Cerebellar nuclear complex (tissue), 1 donor: ENCODE data around the gene NCLN.
"Not testable (repeated sequence)": the region's sequence is repeated elsewhere in the genome, so short reads cannot be mapped to it uniquely, and the experiment has no call there.

Experiments
- DNase-seq, 2 experiments: peaks; one replicate each; lab custom pipeline; 2025; lab: John Stamatoyannopoulos, UW

Gene NCLN, protein sequence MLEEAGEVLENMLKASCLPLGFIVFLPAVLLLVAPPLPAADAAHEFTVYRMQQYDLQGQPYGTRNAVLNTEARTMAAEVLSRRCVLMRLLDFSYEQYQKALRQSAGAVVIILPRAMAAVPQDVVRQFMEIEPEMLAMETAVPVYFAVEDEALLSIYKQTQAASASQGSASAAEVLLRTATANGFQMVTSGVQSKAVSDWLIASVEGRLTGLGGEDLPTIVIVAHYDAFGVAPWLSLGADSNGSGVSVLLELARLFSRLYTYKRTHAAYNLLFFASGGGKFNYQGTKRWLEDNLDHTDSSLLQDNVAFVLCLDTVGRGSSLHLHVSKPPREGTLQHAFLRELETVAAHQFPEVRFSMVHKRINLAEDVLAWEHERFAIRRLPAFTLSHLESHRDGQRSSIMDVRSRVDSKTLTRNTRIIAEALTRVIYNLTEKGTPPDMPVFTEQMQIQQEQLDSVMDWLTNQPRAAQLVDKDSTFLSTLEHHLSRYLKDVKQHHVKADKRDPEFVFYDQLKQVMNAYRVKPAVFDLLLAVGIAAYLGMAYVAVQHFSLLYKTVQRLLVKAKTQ

DNA sequence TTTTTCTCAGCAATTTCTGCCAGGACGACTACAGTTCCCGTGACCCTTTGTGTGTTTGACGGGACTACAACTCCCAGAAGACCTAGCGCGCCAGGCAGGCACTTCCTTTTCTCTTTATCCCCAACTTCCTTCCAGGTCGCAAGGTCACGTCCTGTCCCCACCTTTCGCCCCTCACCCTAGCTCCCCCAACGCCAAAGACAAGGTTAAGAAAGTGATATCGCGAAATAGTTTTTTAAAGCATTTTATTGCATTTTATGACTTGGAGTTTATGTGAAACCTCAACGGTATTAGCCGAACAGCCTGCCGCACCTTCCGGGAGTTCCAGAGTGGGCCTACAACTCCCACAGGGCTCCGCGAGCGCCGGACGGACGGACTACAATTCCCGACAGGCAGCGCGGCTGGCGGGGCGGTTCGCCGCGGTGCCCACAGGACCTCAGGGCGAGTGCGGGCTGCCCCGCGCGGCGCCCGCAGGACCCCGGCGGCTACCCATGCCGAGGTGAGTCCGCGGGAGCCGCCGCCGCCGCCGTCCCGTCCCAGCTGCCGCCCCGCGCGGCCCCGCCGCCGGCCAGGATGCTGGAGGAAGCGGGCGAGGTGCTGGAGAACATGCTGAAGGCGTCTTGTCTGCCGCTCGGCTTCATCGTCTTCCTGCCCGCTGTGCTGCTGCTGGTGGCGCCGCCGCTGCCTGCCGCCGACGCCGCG is at the start of gene NCLN:
Gene NCLN (plus strand): TSS at position 470 of the 699 bp plus-strand sequence. CDS start 101 bp downstream, at position 571.
- peak; percentile 80 to 98 for DNase-seq

DNA sequence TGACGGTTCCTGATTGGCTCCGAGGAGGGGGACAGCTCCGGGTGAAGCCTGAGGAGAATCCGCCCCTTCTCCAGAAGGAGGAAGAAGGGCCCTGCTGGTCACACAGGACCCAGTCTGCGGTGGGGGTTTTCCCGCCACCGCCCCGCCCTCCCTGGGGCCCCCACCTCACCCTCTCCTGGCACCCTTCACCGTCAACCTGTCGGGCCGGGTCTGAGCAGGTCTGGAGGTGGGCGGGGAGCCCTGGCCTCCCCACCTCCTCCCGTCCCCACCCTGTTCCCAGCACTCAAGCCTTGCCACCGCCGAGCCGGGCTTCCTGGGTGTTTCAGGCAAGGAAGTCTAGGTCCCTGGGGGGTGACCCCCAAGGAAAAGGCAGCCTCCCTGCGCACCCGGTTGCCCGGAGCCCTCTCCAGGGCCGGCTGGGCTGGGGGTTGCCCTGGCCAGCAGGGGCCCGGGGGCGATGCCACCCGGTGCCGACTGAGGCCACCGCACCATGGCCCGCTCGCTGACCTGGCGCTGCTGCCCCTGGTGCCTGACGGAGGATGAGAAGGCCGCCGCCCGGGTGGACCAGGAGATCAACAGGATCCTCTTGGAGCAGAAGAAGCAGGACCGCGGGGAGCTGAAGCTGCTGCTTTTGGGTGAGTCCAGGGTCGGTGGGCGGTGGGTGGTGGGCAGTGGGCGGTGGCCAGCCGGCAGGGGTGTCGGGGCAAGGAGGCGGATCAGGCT is 49.6 kb upstream of the NCLN start, which contains the start of gene GNA15:
Gene GNA15 (plus strand): TSS at position 73 of the 723 bp plus-strand sequence. CDS start 418 bp downstream, at position 491.
- no peak for DNase-seq

DNA sequence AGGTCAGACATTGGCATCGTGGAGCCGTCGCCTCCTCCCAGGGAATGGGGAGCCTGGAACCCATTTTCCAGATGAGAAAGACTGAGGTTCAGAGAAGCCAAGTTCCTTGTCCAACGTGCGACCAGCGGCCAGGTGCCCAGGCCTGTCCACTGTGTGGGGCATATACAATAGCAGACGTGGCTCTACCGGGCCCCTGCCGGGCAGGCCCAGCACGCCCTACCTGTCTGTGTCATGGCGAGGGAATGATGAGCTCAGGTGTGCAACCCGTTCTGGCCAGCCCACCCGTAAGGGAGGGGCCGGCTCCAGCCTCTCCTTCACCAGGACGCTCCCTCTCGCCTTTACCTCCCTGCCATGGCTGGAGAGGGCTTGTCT is 49.1 kb upstream of the NCLN start:
- DNase-seq = no peak

DNA sequence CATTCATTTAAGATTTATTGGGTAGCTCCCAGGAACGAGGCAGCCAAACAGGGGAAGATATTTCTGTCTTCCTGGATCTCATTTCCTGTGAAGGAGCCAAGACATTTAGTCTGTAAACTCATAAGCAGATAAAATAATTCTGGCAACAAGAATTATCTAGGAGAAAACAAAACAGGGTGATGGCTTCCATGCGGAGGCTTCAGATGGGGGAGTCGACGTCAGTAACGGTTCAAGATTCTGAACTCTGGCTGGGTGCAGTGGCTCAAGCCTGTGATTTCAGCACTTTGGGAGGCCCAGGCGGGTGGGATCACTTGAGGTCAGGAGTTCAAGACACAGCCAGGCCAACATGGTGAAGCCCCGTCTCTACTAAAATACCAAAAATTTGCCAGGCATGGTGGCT is 48.6 kb upstream of the NCLN start:
- no peak for DNase-seq

DNA sequence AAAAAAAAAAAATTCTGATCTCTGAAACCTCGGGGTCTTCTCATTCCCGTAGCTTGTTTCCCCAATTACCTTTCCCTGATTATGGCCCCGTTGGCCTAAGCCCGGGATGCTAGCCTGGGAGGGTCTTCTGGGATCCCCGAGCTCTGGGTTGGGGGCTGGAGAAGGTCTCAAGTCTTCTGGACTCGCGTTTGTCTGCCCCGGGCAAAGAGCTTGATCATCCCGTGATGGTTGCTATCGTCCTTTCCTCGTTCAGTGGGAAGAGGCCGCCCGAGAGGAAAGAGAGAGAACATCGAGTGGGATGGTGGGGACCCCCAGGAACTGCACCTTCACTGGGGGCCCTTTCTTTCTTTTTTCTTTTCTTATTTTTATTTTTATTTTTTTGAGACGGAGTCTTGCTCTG is 47.5 kb upstream of the NCLN start:
- no peak for DNase-seq

DNA sequence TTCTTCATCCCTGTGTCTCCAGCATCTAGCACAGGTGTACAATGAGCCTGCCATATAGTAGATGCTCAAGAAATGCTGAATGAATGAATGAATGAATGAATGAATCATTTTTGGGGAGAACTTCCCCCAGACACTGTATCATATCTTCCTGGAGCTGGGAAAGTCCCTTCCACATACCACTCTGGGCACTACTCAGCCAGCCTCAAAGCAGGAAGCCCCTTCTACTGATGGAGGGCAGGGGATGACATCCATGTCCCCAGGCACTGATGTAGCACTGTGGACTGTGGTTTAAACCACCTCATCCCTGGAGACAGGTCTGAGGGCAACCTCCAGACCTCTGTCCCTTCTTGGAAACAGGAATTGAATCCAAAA is 45.1 kb upstream of the NCLN start:
- no peak for DNase-seq

DNA sequence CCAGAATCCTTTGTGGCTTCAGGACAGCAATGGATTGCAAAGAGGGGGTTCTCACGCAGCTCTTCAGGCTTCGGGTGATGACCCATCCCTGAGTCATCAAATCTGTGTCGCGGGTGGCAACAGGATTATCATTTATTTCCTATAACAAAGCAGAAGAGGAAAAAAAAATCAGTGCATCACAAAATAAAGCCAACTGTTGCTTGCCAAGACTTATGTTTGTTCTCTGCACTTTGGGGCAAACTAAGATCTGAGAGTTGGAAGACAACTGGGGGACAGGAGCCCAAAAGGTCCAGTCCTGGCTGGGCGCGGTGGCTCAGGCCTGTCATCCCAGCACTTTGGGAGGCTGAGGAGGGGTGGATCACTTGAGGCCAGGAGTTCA is 43.4 kb upstream of the NCLN start:
- DNase-seq = no peak

DNA sequence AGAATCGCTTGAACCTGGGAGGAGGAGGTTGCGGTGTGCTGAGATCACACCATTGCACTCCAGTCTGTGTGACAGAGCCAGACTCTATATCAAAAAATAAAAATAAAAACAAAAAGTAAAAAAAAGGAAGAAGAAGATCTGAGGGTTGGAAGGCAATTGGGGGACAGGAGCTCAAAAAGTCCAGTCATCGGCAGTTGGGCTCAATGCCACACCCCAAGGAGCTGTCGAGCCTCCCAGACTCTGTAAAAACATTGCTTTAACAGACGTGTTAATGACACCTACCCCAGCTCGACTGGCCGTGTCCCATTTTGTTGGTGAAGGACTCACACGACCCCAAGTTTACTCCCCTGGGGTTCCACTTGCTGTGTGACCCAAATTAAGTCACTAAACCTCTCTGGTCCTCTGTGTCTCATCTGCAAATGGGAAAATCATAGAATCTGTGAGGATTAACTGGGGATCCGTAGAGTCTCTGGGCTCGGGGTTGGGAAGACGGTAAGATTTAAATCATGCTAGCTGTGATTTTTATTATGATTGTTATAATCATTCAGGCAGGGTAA is 42.9 kb upstream of the NCLN start:
- no peak for DNase-seq

DNA sequence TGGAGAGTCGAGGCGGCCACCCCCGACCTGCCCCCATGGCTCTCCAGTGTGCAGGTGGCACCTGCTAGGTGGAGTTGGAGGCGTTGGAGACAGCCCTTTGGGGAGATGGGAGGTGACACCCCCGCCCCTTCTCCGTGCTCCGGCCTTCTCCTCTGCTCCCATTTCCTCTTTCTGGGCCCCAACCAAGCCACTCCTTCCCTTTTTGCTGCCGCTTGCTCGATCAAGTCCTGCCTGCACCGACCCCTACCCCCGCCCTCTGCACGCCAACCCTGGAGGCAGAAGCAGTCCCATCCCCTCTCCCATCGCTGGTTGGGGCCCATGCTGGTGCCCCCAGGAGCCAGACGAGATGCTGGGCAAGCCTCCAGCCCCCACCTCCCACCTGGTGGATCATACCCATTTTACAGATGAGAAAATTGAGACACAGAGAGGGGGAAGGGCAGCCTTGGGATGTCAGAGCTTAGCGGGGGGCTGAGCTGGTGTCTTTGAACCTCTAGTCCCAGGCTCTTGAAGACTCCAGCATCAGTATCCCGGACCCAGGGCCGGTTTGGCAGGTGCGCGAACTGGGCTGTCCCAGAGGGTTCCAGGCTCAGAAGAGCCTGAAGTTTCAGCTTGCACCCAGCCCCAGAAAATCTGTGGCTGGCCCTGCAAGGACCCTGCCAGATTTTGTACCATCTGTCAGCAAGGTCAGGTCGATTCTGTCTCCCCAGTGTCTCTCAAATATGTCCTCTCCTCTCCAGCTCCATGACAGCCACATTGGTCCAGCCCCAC is 39.6 kb upstream of the NCLN start:
- DNase-seq = no peak

DNA sequence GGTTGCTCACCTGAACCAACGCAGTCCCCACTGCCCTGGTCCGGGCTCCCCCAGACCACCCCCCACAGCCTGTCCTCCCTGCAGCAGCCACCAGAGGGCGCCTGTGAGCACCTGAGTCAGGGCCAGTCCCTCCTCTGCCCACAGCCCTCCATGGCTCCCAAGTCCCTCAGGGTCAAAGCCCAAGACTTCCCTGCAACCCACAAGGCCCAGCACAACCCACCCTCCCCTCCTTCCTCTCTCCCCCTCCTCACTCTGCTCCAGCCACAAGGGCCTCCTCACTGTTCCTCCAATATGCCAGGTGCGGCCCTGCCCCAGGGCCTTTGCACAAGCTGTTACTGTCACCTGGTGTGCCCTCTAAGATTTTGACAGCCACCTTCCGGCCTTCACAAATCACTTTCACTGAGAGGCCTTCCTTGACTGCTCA is 39.0 kb upstream of the NCLN start:
- no peak for DNase-seq

DNA sequence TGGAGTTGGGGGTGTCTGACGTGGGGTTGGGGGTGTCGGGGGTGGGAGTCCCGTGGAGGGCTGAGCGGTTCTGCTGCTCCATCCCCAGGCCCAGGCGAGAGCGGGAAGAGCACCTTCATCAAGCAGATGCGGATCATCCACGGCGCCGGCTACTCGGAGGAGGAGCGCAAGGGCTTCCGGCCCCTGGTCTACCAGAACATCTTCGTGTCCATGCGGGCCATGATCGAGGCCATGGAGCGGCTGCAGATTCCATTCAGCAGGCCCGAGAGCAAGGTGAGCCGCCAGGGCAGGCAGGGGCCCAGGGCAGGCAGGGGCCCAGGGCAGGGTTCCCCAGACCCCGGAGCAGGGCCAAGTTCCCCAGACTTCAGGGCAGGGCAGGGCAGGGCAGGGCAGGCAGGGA is 37.2 kb upstream of the NCLN start:
- DNase-seq = no peak

DNA sequence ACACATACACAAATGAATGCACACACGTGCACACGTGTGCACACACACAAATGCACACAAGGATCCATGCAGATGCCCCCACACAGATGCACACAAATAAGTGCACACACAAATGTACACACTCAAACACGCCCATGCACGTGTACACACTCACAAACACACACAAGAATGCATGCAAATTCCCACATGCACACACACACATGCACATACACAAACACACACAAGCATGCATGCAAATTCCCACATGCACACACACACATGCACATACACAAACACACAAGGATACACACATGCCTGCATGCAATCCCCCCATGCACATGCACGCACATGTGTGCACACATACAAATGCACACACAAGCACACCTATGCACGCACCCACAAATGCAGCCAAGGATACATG is 36.6 kb upstream of the NCLN start:
- DNase-seq = no peak

DNA sequence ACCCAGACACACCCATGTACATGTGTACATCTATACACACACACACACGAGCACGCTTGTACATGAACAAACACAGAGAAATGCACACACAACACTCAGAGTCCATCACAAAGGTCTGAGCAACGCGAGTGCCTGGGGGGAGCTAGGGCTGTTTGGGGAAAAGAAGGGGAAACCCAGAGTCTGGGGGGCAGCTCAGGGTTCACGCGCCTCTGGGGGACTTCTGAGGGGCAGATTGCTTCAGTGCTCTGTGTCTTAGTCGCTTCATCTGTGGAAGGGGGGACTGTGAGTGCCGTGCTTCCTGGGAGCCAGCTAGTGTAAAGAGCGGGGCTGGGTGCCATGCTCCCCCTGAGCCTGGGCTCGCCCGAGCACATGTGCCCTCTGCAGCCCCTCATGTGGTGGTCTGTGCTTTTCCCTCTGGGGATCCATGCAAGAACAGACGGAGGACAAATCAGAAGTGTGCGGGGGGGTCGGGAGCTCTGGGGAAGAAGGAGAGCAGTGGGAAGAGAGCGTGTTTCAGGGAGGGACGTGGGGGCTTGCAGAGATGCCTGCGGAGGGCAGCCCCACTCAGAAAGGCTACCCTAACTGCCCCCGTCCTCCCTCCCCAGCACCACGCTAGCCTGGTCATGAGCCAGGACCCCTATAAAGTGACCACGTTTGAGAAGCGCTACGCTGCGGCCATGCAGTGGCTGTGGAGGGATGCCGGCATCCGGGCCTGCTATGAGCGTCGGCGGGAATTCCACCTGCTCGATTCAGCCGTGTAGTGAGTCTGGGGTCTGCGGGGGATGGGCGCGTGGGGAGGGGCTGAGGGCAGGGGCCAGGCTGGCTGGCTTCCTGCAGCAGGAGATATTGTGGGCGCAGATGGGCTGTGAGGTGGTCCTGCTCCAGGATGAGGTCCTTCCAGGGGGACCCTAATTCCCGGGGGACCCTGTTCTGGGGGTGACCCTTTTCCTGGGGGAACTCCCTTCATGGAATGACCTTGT is 35.9 kb upstream of the NCLN start:
- DNase-seq = no peak

DNA sequence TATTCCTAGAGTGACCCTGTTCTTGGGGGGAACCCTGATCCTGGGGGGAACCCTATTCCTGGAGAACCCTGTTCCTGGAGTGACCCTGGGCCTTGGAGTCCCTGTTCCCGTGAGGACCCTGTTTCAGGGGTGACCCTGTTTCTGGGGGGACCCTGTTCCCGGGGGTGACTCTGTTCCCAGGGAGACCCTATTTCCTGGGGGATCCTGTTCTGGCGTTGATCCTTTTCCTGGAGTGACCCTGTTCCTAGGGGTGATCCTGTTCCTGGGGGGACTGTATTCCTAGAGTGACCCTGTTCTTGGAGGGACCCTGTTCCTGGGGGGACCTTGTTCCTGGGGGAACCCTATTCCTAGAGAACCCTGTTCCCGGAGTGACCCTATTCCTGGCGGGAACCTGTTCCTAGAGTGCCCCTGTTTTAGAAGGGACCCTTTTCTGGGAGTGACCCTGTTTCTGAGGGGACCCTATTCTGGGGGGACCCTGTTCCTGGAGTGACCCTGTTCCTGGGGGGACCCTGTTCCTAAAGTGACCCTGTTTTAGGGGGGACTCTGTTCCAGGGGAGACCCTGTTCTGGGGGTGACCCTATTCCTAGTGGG is 34.9 kb upstream of the NCLN start:
- no peak for DNase-seq

DNA sequence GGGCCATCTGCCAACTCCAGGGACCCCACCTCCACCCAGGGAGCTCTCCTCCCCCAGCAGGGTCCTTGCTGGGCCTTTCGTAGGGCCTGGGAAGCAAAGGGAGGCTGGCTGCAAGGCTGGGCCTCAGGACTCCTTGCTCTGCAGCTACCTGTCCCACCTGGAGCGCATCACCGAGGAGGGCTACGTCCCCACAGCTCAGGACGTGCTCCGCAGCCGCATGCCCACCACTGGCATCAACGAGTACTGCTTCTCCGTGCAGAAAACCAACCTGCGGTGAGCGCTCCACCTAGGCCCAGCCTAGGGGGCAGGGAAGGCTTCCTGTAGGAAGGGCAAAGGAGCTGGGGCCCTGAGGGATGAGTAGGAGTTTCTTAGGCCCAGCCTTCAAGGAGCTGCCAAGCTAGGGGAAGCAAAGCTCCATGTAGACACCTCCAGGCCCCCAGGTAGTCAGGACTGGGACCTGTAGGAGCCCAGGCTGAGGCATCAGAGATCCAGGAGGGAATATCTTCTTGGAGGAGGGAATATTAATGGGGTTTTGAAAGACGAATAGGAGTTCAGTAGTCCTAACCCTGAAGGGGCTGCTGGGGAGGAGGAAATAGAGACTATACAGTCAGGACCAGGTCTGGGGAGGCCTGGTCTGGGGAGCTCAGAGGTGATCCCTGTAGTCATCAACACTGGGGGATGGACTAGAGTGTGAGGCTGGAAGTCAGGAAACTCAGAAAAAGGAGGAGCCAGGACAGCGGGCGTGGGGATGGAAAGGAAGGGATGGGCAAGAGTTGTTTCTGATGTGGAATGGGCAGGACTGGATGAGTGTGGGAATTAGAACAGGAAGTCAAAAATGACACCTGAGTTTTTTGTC is 33.9 kb upstream of the NCLN start:
- DNase-seq = no peak

DNA sequence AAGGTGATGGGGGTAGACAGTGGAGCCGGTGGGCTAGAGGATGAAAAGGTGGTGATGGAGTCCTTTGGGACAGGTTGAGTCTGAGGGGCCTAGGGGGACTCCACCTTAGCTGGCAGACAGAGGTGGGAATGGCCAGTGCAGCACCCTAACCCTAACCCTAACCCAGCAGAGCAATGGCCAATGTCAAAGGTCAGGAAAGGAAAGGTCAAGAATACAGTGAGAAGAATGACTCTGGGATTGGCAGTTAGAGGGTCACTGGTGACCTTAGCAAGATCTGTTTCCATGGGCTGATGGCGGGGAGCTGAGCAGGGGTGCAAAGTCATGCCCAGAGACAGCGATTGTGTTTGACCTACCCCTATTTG is 33.3 kb upstream of the NCLN start:
- no peak for DNase-seq

DNA sequence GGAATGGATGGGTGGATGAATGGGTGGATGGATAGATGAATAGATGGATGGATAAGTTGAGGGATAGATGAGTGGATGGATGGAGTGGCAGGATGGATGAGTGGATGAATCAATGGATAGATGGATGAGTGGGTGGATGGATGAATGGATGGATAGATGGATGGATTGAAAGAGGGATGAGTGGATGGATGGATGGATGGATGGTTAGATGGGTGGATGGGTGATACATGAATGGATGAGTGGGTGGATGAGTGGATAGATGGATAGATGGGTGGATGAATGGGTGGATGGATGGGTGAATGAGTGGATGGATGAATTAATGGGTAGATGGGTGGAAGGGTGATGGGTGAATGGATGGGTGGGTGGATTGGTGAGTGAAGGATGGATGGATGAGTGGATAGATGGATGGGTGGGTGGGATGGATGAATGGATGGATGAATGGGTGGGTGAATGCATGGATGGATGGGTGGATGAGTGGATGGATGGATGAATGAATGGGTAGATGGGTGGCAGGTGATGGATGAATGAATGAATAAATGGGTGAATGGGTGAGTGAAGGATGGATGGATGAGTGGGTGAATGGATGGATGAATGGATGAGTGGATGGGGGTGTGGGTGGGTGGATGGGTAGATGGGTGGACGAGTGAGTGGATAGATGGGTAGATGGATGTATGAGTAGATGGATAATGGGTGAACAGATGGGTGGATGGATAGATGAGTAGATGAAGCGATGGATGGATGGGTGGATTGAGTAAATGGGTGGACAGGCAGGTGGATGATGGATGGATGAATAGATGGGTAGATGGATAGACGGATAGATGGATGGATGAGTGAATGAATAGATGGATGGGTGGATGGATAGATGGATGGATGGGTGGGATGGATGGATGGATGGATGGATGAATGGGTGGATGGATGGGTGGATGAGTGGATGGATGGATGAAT is 32.2 kb upstream of the NCLN start:
- no peak for DNase-seq

DNA sequence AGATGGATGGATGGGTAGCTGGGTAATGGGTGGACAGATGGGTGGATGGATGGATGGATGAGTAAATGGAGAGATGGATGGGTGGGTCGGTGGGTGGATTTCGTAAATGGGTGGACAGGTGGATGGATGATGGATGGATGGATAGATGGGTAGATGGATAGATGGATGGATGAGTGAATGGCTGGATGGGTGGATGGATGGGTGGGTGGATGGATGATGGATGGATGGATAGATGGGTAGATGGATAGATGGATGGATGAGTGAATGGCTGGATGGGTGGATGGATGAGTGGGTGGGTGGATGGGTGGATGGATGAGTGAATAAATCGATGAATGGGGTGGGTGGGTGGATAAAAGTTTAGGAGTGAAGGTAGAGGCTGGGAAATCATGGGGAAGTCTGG is 31.3 kb upstream of the NCLN start:
- DNase-seq = not testable (repeated sequence)
